ENCODE measurements around the gene MBTPS1.

DNA sequence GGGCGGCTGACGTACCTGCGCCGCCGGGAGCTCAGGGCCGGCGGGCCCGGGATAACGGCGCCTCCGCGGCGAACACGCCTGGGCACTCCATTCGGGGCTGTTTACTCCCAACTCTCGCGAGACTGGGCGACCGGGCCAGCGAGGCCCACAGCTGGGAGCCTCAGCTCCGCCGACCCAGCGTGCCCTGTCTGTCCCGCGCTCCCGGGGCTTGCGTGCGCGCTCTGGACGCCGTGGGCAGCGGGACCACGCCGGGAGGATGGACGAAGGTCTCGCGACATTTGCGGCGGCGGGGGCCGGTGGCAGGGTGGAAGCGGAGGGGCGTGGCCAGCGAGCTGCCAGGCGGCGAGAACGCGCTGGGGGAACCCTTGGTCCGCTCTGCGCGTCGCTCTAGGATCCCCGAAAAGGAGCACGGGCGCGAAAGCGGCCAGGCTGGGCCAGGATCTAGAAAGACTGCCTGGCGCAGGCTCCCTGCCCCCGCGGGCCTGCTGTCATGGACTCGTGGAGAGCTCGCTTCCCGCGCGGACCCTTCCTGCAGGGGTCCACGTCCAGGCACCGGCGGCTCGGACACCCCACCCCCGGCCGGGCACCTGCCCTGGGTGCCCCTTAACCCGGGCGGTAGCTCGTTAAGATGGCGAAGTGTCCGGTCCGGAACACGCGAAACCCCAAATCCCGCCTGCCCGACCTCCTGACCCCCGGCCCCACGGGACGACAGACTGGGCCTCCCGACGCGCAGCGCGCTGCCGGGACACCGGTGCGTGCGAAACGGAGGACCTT lies at the start of gene MBTPS1:
- TF ChIP-seq ZBTB21 (tag by site-specific recombination; IDR thresholded peaks at IDR 0.05) (no peak), MEIS1 (CRISPR knock-in tag; IDR thresholded peaks at IDR 0.05; ENCODE audit: borderline replicate concordance) (no peak)

All from HEK293 (cell line).